Neural cell (in vitro differentiated cells): ENCODE measurements around the gene GNG3.

Source experiments
- EP300 ChIP-seq: fragments of 450-650 bp; conservative IDR thresholded peaks from 2 replicates; pipeline ENCODE4 v1.6.1; 2014; ENCODE audit warnings: antibody characterized with exemption, mild to moderate bottlenecking, moderate library complexity; ENCODE audit not compliant: poor library complexity, severe bottlenecking
- EZH2 ChIP-seq: fragments of 200-600, 300-800 bp; shearing (Covaris generic), sonication (generic); IDR thresholded peaks from 2 replicates; pipeline ENCODE4 v1.6.1; 2014; ENCODE audit warnings: antibody characterized with exemption, low read length, borderline replicate concordance, mild to moderate bottlenecking; ENCODE audit not compliant: insufficient read depth, poor library complexity, severe bottlenecking
- POLR2AphosphoS5 ChIP-seq: IDR thresholded peaks from 2 replicates; pipeline ENCODE4 v1.6.1; 2012
- RAD21 ChIP-seq: fragments of 450-650 bp; conservative IDR thresholded peaks from 2 replicates; pipeline ENCODE4 v1.6.1; 2014; ENCODE audit warnings: antibody characterized with exemption, mild to moderate bottlenecking, moderate library complexity
- SMC3 ChIP-seq: fragments of 450-650 bp; conservative IDR thresholded peaks from 2 replicates; pipeline ENCODE4 v1.6.1; 2014; ENCODE audit warnings: antibody characterized with exemption, mild to moderate bottlenecking, moderate library complexity; ENCODE audit not compliant: poor library complexity
- TAF1 ChIP-seq: IDR thresholded peaks from 2 replicates; pipeline ENCODE4 v1.6.1; 2012; ENCODE audit warnings: low read depth
- TF ChIP-seq, protein P1 (sequence below): fragments of 450-650 bp; IDR thresholded peaks from 2 replicates; pipeline ENCODE4 v1.5.1; 2014; ENCODE audit warnings: antibody characterized with exemption, mild to moderate bottlenecking, moderate library complexity; ENCODE audit not compliant: poor library complexity, severe bottlenecking

DNA sequence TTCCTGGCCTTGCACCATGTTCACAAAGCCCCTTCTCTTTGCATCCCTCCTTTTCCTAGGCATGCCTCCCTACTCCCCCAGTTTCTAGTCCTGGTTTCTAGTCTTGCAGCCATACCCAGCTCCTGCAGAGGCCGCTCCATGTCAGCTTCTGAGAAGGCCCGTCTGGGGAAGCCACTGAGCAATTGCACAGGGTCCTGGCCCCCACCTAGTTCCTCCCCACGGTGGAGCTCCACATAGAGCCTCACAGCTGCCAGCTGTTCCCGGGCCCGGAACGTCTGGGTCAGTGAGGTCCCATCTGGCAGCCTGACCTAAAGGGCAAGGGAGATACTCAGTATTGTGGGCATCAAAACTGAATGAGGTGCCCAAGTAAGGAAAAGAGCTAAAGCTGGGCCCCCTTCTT, 30.8 kb upstream of the GNG3 start:
- TF ChIP-seq, protein P1, sequence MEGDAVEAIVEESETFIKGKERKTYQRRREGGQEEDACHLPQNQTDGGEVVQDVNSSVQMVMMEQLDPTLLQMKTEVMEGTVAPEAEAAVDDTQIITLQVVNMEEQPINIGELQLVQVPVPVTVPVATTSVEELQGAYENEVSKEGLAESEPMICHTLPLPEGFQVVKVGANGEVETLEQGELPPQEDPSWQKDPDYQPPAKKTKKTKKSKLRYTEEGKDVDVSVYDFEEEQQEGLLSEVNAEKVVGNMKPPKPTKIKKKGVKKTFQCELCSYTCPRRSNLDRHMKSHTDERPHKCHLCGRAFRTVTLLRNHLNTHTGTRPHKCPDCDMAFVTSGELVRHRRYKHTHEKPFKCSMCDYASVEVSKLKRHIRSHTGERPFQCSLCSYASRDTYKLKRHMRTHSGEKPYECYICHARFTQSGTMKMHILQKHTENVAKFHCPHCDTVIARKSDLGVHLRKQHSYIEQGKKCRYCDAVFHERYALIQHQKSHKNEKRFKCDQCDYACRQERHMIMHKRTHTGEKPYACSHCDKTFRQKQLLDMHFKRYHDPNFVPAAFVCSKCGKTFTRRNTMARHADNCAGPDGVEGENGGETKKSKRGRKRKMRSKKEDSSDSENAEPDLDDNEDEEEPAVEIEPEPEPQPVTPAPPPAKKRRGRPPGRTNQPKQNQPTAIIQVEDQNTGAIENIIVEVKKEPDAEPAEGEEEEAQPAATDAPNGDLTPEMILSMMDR: no peak
- TF ChIP-seq RAD21 (no peak), EZH2 (no peak), POLR2AphosphoS5 (no peak), TAF1 (no peak), EP300 (no peak), SMC3 (no peak)
